H54 (cell line): ENCODE data around the gene IFT88.
A peak's percentile ranks its signal among the peaks of the same experiment; 100 is the strongest.

ENCODE experiments used
- DNase-seq: peaks from one replicate; pipeline ENCODE4 v3.0.0; 2011; ENCODE audit warnings: low spot score, mixed read lengths; ENCODE audit not compliant: insufficient read length
- FAIRE-seq: peaks from 3 replicates; lab custom pipeline; 2011; peaks lifted over from hg19 to GRCh38; lab: Jason Lieb, UNC
- POLR2A ChIP-seq: IDR thresholded peaks from 2 replicates; pipeline ENCODE4 v1.6.1; 2011; ENCODE audit warnings: low read depth, mild to moderate bottlenecking, low read length

The IFT88 gene

DNA sequence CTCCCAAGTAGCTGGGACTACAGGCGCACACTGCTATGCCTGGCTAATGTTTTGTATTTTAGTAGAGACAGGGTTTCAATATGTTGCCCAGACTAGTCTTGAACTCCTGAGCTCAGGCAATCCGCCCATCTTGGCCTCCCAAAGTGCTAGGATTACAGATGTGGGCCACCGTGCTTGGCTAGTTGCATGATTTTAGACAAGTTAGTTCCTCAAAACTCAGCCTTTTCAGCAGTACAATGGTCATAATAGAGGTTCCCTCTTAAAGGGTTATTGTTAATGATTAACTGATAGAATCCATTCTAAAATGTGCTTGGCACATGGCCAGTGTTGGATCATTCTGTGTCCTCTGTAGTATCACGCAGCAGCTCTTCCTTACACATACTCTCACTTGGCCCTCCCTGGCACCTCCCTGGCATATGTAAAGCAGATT lies 19.5 kb upstream of the IFT88 start:
- no peak for DNase-seq
- TF ChIP-seq POLR2A: no peak
- no peak for FAIRE-seq

DNA sequence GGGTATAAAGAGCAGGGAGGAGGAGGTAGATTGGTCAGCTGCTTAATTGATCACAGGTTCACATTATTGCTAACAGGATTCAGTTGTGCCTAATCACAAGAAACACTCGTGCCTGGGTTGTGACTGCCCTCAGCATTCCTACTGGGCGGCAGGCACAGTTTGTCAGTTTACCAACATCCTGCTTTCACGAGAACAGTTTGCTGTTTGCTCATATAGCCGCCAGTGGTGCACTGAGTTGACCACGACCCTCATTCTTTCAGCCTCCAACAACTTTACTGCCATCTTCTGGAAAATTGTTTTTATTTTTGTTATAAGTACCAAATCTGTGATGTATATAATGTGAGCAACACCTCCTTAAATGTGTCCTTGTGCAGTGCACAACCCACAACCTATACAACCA lies 16.2 kb upstream of the IFT88 start:
- TF ChIP-seq POLR2A: no peak
- DNase-seq: no peak
- FAIRE-seq: no peak

GRCh38 chr13:20553311-20553710 lies 13.6 kb upstream of the IFT88 start:
- TF ChIP-seq POLR2A: no peak
- FAIRE-seq (no peak), DNase-seq (no peak)

DNA sequence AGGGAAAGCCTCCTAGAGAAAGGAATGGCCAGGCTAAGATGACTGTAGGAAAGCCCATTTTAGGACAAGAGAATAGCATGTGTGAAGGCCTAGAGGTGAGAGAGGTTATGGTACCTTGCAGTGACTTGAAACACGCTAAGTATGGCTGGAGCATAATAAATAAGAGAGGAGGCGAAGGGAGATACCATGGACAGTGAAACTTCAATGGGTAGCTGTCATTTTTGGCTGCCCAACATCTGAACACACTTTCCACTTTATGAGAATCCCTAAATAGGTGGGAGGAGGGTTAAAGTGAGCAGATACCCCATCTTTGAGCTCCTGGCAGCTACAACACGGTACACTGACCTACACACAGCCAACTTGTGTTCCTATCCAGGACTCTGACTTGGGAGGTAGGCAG lies 8.0 kb upstream of the IFT88 start:
- no peak for DNase-seq
- TF ChIP-seq POLR2A: no peak
- no peak for FAIRE-seq

GRCh38 chr13:20559659-20560356 lies 7.1 kb upstream of the IFT88 start:
- FAIRE-seq (no peak), DNase-seq (no peak)
- TF ChIP-seq POLR2A: no peak

DNA sequence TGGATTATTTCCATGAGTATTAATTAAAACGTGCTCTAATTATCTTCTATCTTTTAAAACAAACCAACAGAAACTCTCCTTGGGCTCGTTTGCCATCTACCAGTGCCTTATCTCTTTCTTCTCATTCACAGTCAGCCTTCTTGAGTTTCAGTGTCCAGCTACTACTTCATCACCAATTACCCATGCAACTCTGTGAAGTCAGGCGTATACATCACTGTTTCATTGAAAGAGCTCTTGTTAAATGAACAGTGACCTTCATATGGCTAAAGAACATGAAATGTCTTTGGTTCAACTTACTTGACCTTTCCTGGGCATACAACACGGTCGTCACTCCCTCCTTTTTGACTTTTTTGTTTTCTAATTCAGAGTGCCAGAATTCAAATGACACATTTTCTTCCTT lies 5.2 kb upstream of the IFT88 start:
- no peak for DNase-seq
- TF ChIP-seq POLR2A: no peak
- no peak for FAIRE-seq

DNA sequence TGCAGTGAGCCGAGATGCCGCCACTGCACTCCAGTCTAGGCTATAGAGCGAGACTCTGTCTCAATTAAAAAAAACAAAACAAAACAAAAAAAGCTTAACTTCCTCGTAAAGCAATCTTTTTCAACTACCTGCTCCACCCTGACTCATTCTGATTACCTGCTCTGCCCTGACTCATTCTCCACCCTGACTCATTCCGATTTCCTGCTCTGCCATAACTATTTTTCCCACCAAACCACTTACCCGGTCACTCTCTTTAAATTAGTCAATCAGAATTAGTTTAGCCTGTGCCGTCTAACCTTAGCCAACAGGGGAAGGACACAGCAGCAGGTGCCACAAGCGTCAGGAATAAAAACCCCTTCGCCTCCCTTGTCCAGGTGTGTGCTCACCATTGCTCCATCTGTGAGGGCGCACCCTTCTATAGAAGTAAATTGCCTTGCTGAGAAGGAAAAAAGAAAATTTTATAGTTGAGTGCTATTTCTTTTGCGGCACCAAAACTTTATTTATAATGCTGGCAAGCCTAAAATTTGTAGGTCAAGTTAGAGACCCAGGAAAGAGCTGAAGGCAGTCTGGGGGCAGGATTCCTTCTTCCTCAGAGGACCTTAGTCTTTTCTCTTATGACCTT lies 1.7 kb upstream of the IFT88 start:
- DNase-seq: no peak
- no peak for TF ChIP-seq POLR2A
- FAIRE-seq: no peak

DNA sequence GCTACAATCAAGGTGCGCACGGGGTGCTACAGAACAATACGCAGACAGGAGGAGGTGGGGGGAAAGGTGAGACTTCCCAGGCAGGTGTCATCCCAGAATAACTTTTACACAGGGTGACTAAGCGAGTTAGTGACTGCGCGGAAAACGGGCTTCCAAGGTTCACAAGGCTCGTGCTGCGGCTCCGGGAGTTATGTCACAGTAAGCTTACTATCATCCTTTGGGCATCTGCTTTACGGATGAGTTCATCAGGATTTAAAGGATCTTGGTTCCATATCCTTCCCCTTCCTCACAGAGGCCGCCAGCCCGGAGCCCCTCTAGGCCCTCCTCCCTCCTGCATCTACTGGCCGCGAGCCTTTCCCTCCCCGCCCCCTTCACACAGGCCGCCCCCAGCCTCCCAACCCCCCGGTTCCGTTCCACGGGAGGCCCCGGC lies 474 bp upstream of the IFT88 start:
- DNase-seq (peak; percentile 29), FAIRE-seq (peak; percentile 45)
- TF ChIP-seq POLR2A: no peak

GRCh38 chr13:20567881-20568528 lies 1.0 kb downstream of the IFT88 start:
- FAIRE-seq (no peak), DNase-seq (no peak)
- no peak for TF ChIP-seq POLR2A

DNA sequence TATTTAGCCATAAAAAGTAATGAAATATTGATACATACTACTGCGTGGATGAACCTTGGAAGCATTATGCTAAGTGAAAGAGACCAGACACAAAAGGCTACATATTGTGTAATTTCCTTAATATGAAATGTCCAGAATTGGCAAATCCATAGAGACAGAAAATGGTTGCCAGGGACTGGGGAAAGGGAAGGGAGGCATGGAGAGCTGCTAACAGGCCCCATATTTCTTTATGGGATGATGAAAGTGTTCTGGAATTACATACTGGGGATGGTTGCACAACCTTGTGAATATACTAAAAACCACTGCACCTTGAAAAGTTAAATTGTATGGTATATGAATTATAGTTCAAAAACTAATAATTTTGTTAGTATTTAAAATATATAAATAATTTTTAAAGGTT lies 3.6 kb downstream of the IFT88 start:
- no peak for TF ChIP-seq POLR2A
- DNase-seq (no peak), FAIRE-seq (no peak)

GRCh38 chr13:20571676-20572075 lies 4.7 kb downstream of the IFT88 start:
- no peak for TF ChIP-seq POLR2A
- FAIRE-seq (no peak), DNase-seq (no peak)

- TF ChIP-seq POLR2A: no peak
- FAIRE-seq: no peak
- no peak for DNase-seq
Observed at GRCh38 chr13:20573186-20573585, 6.2 kb downstream of the IFT88 start.

DNA sequence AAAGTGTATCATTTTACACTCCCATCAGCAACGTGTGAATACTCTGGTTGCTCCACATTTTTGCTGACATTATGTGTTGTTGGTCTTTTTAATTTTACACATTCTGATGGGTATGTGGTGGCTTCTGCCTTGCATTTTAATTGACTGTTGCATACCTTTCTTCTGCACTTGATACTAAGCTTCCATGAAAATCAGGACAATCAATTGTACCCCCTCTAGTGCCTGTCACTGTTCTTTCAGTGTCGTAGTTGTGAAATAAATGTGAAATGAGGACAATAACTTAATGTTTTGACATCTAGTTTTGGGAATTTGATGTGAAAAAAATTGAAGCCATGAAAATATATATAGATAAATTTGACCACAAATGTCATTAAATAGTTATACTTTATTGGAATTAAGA lies 6.7 kb downstream of the IFT88 start:
- FAIRE-seq: no peak
- no peak for TF ChIP-seq POLR2A
- no peak for DNase-seq

GRCh38 chr13:20579191-20579590 lies 12.2 kb downstream of the IFT88 start:
- no peak for FAIRE-seq
- no peak for TF ChIP-seq POLR2A
- DNase-seq: no peak
